Testis (tissue), 2 donors: ENCODE data around the gene MYOT.
"Not testable (repeated sequence)": the region's sequence is repeated elsewhere in the genome, so short reads cannot be mapped to it uniquely, and the experiment has no call there.

Experiments
- POLR2A ChIP-seq: fragments of 450-650 bp; IDR thresholded peaks from one replicate; pipeline ENCODE4 v1.6.1; 2017; ENCODE audit warnings: antibody characterized with exemption, mild to moderate bottlenecking, moderate library complexity
- TF ChIP-seq, protein P1 (sequence below), 3 experiments: fragments of 450-650 bp in 2 of 3; fragments of 200-600 bp in 1 of 3; sonication (generic) in 1 of 3; IDR thresholded peaks; one replicate each; pipeline ENCODE4 v1.5.1; 2016 to 2019; ENCODE audit warnings: antibody characterized with exemption in 3 of 3, mild to moderate bottlenecking in 2 of 3, moderate library complexity in 1 of 3

DNA sequence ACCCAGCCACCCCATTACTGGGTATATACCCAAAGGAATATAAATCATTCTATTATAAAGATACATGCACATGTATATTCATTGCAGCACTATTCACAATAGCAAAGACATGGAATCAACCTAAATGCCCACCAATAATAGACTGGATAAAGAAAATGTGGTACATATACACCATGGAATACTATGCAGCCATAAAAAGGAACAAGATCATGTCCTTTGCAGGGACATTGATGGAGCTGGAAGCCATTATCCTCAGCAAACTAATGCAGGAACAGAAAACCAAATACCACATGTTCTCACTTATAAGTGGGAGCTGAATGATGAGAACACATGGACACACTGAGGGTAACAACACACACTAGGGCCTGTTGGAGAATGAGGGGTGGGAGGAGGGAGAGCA lies 14.5 kb upstream of the MYOT start:
- TF ChIP-seq, protein P1, sequence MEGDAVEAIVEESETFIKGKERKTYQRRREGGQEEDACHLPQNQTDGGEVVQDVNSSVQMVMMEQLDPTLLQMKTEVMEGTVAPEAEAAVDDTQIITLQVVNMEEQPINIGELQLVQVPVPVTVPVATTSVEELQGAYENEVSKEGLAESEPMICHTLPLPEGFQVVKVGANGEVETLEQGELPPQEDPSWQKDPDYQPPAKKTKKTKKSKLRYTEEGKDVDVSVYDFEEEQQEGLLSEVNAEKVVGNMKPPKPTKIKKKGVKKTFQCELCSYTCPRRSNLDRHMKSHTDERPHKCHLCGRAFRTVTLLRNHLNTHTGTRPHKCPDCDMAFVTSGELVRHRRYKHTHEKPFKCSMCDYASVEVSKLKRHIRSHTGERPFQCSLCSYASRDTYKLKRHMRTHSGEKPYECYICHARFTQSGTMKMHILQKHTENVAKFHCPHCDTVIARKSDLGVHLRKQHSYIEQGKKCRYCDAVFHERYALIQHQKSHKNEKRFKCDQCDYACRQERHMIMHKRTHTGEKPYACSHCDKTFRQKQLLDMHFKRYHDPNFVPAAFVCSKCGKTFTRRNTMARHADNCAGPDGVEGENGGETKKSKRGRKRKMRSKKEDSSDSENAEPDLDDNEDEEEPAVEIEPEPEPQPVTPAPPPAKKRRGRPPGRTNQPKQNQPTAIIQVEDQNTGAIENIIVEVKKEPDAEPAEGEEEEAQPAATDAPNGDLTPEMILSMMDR (IDR thresholded peaks at IDR 0.05), result not testable (repeated sequence)
- TF ChIP-seq POLR2A, result not testable (repeated sequence)
